Measurements from ENCODE around the gene INF2. TPM values are rescaled to one million over a fixed set of nuclear protein-coding genes. Genes with fewer than 3 reads are reported as not detected.

INF2 gene
- 117 and 124 TPM in 2 replicates for total RNA-seq
- polyA plus RNA-seq, result 55.3 and 83.9 TPM in 2 replicates
- 34.2 and 52.3 TPM in 2 replicates for polyA plus RNA-seq (2011; cell fraction: cytosol; rRNA removed)
- 115 and 129 TPM in 2 replicates for polyA plus RNA-seq (2011; cell fraction: nucleus; rRNA removed)
- 45.4 and 63.8 TPM in 2 replicates for polyA plus RNA-seq (2012)
- polyA minus RNA-seq, result 36.4 and 48.2 TPM in 2 replicates
- polyA minus RNA-seq (2011; cell fraction: cytosol; rRNA and poly(A)+ RNA removed), result 48.9 TPM
- polyA minus RNA-seq (2011; cell fraction: nucleus; rRNA and poly(A)+ RNA removed), result 36.9 and 55.9 TPM in 2 replicates
- percentile 59 among the genes with signal in this experiment for Bru-seq, nascent RNA
- BruChase-seq, experiment 1, labeled RNA remaining after a 6-hour chase, result percentile 84 among the genes with signal in this experiment
- BruChase-seq, experiment 2, labeled RNA remaining after a 2-hour chase, result percentile 73 among the genes with signal in this experiment
- long read RNA-seq, transcript INF2-204 (5 exons, 1,689 nt), result major isoform, 47 of 99 reads
- long read RNA-seq, partial matches to known transcripts, result 26 of 99 reads
- long read RNA-seq, other reads (novel, unspliced or antisense), result 26 of 99 reads

DNA sequence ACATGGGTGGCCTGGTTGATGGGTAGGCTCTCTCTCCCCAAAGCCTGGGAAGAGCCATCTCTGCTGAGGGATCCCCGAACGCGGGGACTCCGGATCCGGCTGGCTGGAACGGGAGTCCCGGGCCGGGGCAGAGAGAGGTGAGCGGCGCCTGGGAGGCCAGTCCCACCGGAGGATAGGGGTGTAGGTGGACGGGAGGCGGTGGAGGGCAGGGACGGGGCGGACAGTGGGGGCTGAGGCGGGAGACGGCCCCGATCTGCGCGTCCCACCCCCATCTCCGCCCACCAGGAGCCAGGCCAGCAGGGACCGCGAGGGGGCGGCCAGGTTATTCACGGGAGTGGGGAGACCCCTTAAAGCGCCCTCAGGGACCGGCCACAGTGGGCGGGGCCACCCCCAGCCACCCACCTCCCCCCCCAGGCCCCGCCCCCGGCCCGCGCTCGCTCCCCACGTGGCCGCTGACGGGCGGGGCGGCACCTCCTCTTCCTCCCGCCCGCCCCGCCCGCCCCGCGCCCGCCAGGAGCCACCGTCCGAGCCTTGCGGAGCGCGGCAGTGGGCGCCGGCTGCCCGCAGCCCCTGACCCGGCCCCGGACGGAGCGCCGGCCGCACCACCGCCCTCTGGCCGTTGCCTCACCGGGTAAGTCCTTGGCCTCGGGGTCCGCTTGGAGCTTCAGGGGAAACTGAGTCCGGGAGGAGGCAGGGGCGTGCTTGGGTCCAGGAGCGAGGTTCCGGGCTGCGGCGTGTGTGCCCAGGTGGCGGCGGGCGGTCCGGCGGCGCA is at the start of gene INF2:
Gene INF2, plus strand, starts transcription at position 510 of the 772 bp plus-strand sequence. CDS start 11,748 bp downstream, outside the sequence.
- Histone ChIP-seq H3K4me3 (replicated peaks in 1 of 3; ENCODE audit: insufficient read depth in 1 of 3, low read depth in 1 of 3, low read length in 3 of 3) (peak within 1 kb of the TSS; percentile 69 to 92 (median 87)), H3K9me3 (replicated peaks; ENCODE audit: control insufficient read depth, insufficient read depth, low read length) (no peaks in the 10 kb centered on the region), H4K20me1 (replicated peaks; ENCODE audit: control insufficient read depth, extremely low read depth, insufficient read depth, low read length) (no peaks in the 10 kb centered on the region), H3K9me1 (replicated peaks; ENCODE audit: control insufficient read depth, extremely low read depth, insufficient read depth, low read length) (no peaks in the 10 kb centered on the region), H3K4me2 (ENCODE audit: insufficient read depth, low read length) (peak within 1 kb of the TSS; percentile 85), H2AFZ (ENCODE audit: low read depth, low read length) (peak within 1 kb of the TSS; percentile 80), H3K79me2 (ENCODE audit: control insufficient read depth, insufficient read depth, low read length) (peaks cover 48% of the 10 kb centered on the region), H3K27ac (ENCODE audit: insufficient read depth, low read depth, low read length) (peak within 1 kb of the TSS; percentile 50), H3K27me3 (ENCODE audit: control insufficient read depth in 2 of 2, insufficient read depth in 2 of 2, low read length in 2 of 2) (no peaks in the 10 kb centered on the region), H3K36me3 (ENCODE audit: control insufficient read depth in 2 of 2, extremely low read depth in 1 of 2, insufficient read depth in 2 of 2, low read length in 2 of 2) (peaks cover 0 to 2% of the 10 kb centered on the region in 2 experiments), H3K4me1 (ENCODE audit: control insufficient read depth, extremely low read depth, insufficient read depth, low read length) (peaks cover 28% of the 10 kb centered on the region), H3K9ac (replicated peaks; ENCODE audit: extremely low read depth, insufficient read depth, low read length) (peak within 1 kb of the TSS; percentile 89)
- intact Hi-C loops (cut with micrococcal nuclease) (loop anchor here (1.0 to 2.0 kb wide), 4 partner anchors 8 to 64 kb away; partner anchors contain the start of gene SIVA1), dilution Hi-C loops (cut with MboI; ENCODE audit: extremely low pct_ligation_motif_present, low sequenced_read_pairs) (no loop called here)
- no peak for FAIRE-seq
- TF ChIP-seq POLR2A (IDR thresholded peaks at IDR 0.05; ENCODE audit: low read depth, low read length) (peak; percentile 76), POLR2AphosphoS5 (IDR thresholded peaks at IDR 0.05; ENCODE audit: insufficient read depth, low read depth, low read length) (peak; percentile 7), GATA2 (IDR thresholded peaks at IDR 0.05; ENCODE audit: insufficient read depth, insufficient read length, low read depth, low read length) (no peak)
- DNase-seq (ENCODE audit: low read depth, low spot score), result peak; percentile 35
- POLR2A ChIA-PET, result no interaction called here
- BruUV-seq (replicated peaks), result no TSS peak
- CTCF ChIA-PET, result interaction anchor here (2.2 to 2.4 kb wide), 2 partner anchors 9 to 24 kb away, joined by 8 to 11 read pairs; no protein-coding TSS in a partner anchor

Data from endothelial cell of umbilical vein (primary cell).